ENCODE measurements around the gene PRKAG3.

- TF ChIP-seq, protein P1, sequence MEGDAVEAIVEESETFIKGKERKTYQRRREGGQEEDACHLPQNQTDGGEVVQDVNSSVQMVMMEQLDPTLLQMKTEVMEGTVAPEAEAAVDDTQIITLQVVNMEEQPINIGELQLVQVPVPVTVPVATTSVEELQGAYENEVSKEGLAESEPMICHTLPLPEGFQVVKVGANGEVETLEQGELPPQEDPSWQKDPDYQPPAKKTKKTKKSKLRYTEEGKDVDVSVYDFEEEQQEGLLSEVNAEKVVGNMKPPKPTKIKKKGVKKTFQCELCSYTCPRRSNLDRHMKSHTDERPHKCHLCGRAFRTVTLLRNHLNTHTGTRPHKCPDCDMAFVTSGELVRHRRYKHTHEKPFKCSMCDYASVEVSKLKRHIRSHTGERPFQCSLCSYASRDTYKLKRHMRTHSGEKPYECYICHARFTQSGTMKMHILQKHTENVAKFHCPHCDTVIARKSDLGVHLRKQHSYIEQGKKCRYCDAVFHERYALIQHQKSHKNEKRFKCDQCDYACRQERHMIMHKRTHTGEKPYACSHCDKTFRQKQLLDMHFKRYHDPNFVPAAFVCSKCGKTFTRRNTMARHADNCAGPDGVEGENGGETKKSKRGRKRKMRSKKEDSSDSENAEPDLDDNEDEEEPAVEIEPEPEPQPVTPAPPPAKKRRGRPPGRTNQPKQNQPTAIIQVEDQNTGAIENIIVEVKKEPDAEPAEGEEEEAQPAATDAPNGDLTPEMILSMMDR (IDR thresholded peaks at IDR 0.05): no peak
- no peak for TF ChIP-seq POLR2A (IDR thresholded peaks at IDR 0.05)
- no peak for TF ChIP-seq EP300 (IDR thresholded peaks at IDR 0.05)
Observed at GRCh38 chr2:218798767-218799504, 32.7 kb downstream of the PRKAG3 start.
